ENCODE data around the gene SLC25A20.

- TF ChIP-seq CTCF (conservative IDR thresholded peaks at IDR 0.05; ENCODE audit: low read length) (no peak), EZH2phosphoT487 (IDR thresholded peaks at IDR 0.05; ENCODE audit: borderline replicate concordance) (no peak)
These were observed 40.0 kb downstream of the SLC25A20 start for GRCh38 chr3:48858709-48859108.
